Measurements from ENCODE around the gene NTNG1.

NTNG1 gene

DNA sequence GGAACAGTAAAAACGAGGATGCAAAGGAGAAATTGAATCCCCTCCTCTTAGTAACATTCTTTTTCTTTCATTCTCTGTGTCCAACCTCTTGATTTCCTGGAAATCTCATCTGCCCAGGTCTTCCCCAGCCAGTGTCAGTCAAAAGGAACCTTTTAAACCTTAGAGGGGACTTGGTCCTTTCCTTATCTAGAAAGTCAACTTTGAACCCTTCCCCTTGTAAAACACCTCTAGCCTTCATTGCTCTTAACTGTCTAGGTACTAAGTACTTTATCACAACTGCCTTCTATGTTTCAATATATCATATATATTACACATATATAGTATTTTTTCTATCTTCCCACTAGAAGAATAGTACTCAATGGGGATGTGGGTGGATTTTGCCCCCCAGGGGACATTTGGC lies 282.1 kb downstream of the NTNG1 start:
- DNase-seq, result no peak

DNA sequence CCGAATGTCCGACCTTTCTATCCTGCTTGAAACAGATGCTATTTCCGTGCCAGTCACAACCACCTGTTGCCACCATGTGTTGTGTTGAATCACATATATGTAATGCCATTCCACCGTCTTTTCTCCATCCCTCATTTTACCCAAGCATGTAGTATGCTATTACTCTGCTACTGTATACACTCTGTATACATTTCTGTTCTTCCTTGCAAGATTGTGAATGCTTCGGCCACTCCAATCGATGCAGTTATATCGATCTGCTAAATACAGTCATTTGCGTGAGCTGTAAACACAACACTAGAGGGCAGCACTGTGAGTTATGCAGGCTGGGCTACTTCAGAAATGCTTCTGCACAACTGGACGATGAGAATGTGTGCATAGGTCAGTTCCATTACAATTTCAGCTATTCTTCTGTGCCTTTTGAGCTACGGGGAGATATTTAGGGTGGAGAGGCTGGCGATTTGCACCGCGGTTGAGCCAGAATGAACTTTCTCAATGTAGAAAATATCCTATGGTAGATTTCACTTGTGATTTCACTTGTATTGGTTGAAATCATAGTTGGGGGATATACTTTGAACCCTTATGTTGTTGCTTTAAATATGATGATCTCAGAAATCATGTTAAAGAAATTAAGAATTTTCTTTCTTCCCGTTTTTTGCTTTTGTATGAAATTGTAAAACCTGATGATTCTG lies 289.8 kb downstream of the NTNG1 start:
- DNase-seq, result peak; percentile 6

- DNase-seq, result no peak
Observed at GRCh38 chr1:107432108-107432507, 291.3 kb downstream of the NTNG1 start.

GRCh38 chr1:107433068-107433467 lies 292.2 kb downstream of the NTNG1 start:
- DNase-seq, result no peak

DNA sequence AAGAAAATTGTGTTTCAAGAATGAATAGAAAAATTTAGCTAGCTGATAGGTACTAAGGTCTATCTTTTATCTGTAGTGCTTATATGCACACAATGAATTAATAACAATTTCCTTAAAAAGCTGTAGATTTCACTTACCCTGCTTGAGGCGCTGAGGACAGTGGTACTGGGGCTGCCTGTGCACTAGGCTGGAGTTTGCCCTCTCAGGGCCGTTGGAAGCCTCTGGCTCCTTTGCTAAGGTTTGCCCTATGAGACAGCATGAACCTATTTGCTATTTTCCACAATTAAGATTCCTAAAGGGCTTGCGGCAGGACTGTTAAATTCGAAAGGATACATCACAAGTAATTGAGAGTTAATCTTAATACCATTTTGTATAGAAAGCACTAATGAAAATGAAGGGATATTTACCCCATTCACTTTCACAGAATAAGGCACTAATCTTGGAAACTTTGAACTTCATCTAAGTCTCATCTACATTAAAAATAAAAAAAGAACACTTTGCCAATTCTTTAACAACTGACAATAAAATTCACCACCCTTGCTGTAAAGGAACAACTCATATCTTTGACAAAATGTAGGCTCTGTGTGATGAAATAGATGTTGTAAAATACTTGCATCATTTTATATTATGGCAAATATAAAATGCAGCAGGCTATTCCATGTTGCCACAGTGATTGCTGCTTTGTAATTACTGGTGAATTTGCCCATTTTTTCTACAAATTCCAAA lies 293.0 kb downstream of the NTNG1 start:
- DNase-seq, result no peak

DNA sequence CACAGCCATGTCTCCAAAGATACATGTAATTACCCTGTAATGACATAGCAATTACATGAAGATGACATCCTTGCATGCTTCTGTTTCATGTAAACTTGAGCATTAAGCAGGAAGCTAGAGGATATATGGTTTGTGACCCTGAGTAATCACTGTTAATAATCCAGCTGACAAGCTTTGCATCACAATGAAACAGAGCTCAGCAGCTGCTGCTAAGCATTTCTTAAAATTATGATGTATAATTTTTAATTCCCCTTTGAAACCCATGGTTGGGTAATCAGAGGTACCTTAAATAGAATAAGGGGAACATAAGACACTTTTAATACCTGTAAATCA lies 293.5 kb downstream of the NTNG1 start:
- DNase-seq, result no peak

DNA sequence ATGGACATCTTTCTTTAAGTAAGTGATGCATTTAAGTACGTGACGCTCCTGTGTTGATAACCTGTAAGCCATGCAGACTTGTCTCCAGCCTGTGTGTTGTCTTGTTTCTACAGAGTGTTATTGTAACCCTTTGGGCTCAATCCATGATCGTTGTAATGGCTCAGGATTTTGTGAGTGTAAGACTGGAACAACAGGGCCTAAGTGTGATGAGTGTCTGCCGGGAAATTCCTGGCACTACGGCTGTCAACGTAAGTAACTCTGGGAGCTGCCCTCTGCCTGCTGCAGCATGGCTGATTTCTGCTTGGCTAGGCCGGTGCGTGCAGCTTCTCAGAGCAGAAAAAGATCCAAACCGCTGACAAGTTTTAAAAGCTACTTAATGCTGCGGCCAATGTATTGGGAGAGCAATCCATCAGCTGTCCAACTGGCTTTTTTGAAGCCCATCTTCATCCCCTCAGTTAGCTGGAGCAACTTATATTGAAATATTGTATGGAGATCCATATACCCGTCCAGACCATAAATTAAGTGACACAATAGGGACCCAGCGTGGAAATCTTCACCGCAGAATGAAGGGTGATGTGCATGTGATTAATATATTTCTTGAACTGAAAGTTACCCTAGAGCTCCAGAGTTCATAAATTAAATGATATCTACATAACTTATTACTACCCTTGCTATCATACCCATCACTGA lies 295.9 kb downstream of the NTNG1 start:
- DNase-seq, result no peak

DNA sequence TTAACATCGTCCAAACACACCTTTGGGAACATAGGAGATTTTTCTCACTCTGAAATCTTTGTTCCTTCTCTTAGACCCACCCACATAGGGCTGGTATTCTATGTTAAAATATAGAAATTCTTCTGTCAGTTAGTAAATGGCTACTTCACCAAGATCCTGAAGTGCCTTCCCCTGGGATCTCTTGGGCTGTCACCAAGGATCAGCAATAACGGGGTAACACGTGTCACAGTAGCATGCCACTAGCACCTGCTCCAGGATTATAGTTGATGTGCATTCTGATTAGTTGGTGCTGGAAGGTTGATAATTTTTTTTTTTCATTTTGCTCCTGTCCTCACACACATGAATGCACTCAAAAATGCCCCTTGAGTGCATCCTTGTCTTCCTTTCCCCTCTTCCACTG lies 298.7 kb downstream of the NTNG1 start:
- no peak for DNase-seq

- no peak for DNase-seq
Observed at GRCh38 chr1:107442551-107442950, 301.7 kb downstream of the NTNG1 start.

GRCh38 chr1:107443027-107443426 lies 302.2 kb downstream of the NTNG1 start:
- DNase-seq, result no peak

GRCh38 chr1:107443860-107444259 lies 303.0 kb downstream of the NTNG1 start:
- DNase-seq, result no peak

DNA sequence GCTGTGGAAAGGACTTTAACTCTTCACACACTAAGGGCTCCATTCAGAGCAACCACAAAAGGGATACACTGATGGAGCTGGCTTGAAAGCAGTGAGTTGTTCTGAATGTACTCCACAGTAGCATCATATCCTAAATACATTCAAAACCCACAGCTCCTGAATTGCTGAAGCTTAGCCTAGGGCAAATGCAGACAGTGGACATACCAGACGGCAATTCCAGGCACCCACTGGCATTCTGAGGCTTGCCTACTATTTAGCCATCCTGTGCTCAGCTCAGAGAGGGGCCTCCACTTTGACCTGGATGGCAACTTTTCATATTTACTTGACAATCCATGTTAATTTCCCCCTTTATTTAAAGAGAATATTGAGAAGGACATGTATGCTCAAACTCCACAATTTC lies 303.5 kb downstream of the NTNG1 start:
- no peak for DNase-seq

DNA sequence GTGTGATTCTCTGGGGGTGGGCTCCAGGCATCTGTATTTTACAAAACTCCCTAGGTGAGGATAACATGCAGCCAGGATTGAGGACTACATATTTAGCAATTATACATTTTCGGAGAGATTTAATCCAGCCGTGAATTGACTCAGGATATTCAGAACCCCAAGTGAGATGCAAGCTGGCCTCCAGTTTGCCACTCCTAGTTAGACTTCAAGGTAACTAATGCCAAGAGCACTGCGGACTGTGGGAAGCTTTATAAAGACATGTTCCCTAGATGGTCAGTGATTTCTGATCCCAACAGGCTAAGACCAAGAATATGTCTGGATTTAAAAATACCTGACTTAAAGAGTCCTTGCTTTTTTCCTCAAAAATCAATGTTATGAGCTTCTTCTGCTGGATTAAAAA lies 308.5 kb downstream of the NTNG1 start:
- DNase-seq, result no peak

- no peak for DNase-seq
Observed at GRCh38 chr1:107450899-107451664, 310.2 kb downstream of the NTNG1 start.

GRCh38 chr1:107451715-107452114 lies 310.9 kb downstream of the NTNG1 start:
- no peak for DNase-seq

GRCh38 chr1:107454791-107455190 lies 314.0 kb downstream of the NTNG1 start:
- no peak for DNase-seq

DNA sequence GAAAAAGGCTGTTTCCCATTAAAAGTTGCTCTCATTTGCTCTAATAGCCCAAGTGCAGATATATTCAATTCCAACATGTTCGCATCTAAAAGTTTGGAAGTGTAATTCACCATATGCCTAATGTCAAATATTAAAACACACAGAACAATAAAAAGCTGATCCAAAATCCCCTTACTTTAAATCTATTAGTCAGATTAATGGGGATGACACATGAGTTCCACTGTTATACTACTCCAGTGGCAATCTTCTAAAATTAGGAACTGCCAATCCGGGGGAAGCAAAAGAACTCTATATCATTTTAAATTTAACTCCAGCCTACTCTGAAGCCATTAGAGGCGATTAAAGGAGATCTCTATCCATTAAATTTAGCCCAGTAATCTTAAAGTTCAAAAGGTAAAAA lies 317.1 kb downstream of the NTNG1 start:
- no peak for DNase-seq

GRCh38 chr1:107459204-107459904 lies 318.5 kb downstream of the NTNG1 start:
- no peak for DNase-seq

- no peak for DNase-seq
Observed at GRCh38 chr1:107460035-107460434, 319.2 kb downstream of the NTNG1 start.

DNA sequence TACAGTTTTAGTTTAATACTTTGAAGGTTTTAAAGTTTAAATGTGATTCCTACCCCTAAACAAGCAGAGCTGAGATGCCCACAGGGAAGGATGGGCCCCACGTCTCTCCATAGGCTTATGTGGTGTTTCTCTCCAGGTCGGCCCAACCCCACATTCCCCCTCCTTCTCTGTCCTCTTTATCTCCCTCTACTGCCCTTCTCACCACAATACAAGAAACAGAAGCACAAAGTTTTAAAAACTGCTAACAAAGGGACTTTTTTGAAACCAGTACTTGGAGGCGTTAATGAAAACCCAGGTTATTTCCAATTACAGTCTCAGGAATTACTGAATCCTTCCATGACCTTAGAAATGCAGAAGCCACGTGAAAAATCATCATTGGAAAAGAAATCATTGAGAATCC lies 324.0 kb downstream of the NTNG1 start:
- no peak for DNase-seq

GRCh38 chr1:107467286-107467685 lies 326.4 kb downstream of the NTNG1 start:
- DNase-seq, result no peak

- DNase-seq, result no peak
Observed at GRCh38 chr1:107467811-107468210, 327.0 kb downstream of the NTNG1 start.

DNA sequence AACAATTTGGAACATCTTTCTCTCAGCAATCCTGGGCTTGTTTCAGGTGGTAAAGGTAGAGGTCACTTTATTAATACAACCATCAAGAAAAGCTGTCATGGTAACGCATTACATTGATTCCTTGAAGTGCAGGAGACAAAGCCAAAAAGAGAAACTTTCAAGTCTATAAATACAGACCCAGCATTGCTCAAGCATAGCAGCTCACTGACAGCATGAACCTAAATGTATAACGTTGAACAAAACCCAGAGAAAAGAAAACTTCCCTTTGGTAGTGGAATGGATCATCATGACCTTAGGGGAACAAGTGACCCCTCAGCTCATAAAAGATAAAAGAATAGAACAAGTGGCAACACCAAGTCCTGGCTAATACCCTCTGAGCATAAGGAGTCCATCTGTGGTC lies 332.2 kb downstream of the NTNG1 start:
- no peak for DNase-seq
